ENCODE data around the gene ECM1. TPM values are rescaled to one million over a fixed set of nuclear protein-coding genes. Genes with fewer than 3 reads are reported as not detected.

ECM1 gene
- total and polyA plus RNA-seq, 2 of the 8 experiments (the other 6 are each of a cell fraction or from before 2014, with no cell fraction given): 0.95 to 0.98 TPM

GRCh38 chr1:150529017-150529416, 21.1 kb downstream of the ECM1 start (continued):
- TF ChIP-seq RAD21 (IDR thresholded peaks at IDR 0.05 in 1 of 2, conservative IDR thresholded peaks at IDR 0.05 in 1 of 2; ENCODE audit: low read depth in 2 of 2, low read length in 2 of 2) (no peak), GTF2F1 (IDR thresholded peaks at IDR 0.05; ENCODE audit: borderline replicate concordance, low read depth, low read length) (no peak), CHD2 (IDR thresholded peaks at IDR 0.05; ENCODE audit: low read length) (no peak), ASH2L (IDR thresholded peaks at IDR 0.05; ENCODE audit: low read length) (no peak), CBX8 (IDR thresholded peaks at IDR 0.05; ENCODE audit: borderline replicate concordance, low read depth, low read length) (no peak)
